ENCODE measurements around the gene C19orf25.

C19orf25 gene

GRCh38 chr19:1438035-1438932 is 40.7 kb downstream of the C19orf25 start, which contains the start of gene RPS15:
TSS of gene RPS15 (plus strand) at chr19:1438396. CDS start at chr19:1438426, 30 bp downstream.
- Mint-ChIP-seq H3K27ac (ENCODE audit: low read depth) (peak within 1 kb of the TSS; percentile 99), H3K9me3 (no peaks in the 10 kb centered on the region), H3K4me3 (peak within 1 kb of the TSS; percentile 98), H3K4me1 (peaks cover 17% of the 10 kb centered on the region), H3K27me3 (no peaks in the 10 kb centered on the region), H3K36me3 (ENCODE audit: insufficient read depth) (peaks cover 63% of the 10 kb centered on the region)
- peak; percentile 94 for DNase-seq (ENCODE audit: low spot score in 2 of 2)
- peak; percentile 76 for ATAC-seq (replicated peaks; ENCODE audit: extremely low read depth, poor library complexity, severe bottlenecking)

- Mint-ChIP-seq H3K27me3 (no peaks in the 10 kb centered on the region), H3K4me3 (no peak overlapping the region), H3K36me3 (ENCODE audit: insufficient read depth) (peaks cover 61% of the 10 kb centered on the region), H3K4me1 (peaks cover 17% of the 10 kb centered on the region), H3K27ac (ENCODE audit: low read depth) (peak overlapping the region; percentile 99), H3K9me3 (no peaks in the 10 kb centered on the region)
- DNase-seq (ENCODE audit: low spot score in 2 of 2) (no peak), ATAC-seq (replicated peaks; ENCODE audit: extremely low read depth, poor library complexity, severe bottlenecking) (no peak)
Measured at GRCh38 chr19:1437609-1438008, 41.4 kb downstream of the C19orf25 start.

DNA sequence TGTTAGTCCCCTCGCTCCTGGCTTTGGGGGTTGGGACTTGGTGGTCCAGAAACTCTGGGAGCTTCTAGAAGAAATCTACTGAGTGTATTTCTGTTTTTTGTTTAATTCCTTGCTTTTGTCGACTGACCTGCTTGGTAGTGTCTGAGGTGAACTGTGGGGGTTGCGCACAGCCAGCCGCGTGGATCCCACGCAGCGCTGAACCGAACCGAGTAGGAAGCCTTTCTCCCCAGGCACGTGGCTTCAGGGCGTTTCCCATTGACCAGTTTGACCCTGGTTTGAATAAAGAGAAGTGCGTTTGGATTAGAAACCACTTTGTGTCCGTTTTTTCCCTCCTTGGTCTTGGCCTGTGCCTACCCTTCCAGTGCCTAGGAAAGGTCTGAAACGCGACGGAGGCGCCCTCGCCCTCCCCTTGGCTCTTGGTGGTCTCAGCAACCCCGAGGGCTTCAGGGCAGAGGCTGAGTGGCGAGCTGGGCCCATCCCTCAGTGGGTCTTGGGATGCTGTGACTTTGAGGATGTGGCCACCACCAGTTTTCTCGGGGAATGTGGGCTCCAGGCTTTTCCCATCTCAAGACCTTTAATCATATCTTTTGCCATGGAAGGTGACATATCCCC is 43.5 kb downstream of the C19orf25 start:
- Mint-ChIP-seq H3K27ac (ENCODE audit: low read depth) (no peak overlapping the region), H3K36me3 (ENCODE audit: insufficient read depth) (peaks cover 55% of the 10 kb centered on the region), H3K9me3 (no peaks in the 10 kb centered on the region), H3K4me1 (peaks cover 12% of the 10 kb centered on the region), H3K4me3 (no peak overlapping the region), H3K27me3 (no peaks in the 10 kb centered on the region)
- no peak for DNase-seq (ENCODE audit: low spot score in 2 of 2)
- no peak for ATAC-seq (replicated peaks; ENCODE audit: extremely low read depth, poor library complexity, severe bottlenecking)

DNA sequence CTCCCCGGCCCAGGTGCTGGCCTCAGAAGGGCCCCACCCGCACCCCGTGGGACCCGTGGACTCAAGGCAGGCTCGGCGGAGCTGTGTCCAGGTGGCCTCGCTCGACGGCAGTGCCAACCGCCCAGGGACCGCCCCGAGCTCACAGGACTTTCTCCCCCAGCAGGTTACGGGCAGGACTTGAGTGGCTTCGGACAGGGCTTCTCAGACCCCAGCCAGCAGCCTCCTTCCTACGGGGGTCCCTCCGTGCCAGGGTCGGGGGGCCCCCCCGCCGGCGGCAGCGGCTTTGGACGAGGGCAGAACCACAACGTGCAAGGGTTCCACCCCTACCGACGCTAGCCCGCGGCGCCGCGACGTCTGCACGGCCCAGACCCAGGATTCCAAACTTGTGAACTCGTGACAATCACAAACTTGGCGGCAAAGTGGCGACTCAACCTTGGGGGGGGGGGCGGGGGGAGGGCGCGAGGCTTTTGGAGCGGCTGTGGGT is 44.4 kb downstream of the C19orf25 start:
- Mint-ChIP-seq H3K4me3 (no peak overlapping the region), H3K9me3 (no peaks in the 10 kb centered on the region), H3K27ac (ENCODE audit: low read depth) (no peak overlapping the region), H3K27me3 (no peaks in the 10 kb centered on the region), H3K36me3 (ENCODE audit: insufficient read depth) (peaks cover 54% of the 10 kb centered on the region), H3K4me1 (peaks cover 9% of the 10 kb centered on the region)
- ATAC-seq (replicated peaks; ENCODE audit: extremely low read depth, poor library complexity, severe bottlenecking) (no peak), DNase-seq (ENCODE audit: low spot score in 2 of 2) (no peak)

- H3K36me3 Mint-ChIP-seq (ENCODE audit: insufficient read depth) = peaks cover 49% of the 10 kb centered on the region
- no peak overlapping the region for H3K27ac Mint-ChIP-seq (ENCODE audit: low read depth)
- H3K9me3 Mint-ChIP-seq = no peaks in the 10 kb centered on the region
- H3K27me3 Mint-ChIP-seq = no peaks in the 10 kb centered on the region
- DNase-seq (ENCODE audit: low spot score in 2 of 2) (no peak), ATAC-seq (replicated peaks; ENCODE audit: extremely low read depth, poor library complexity, severe bottlenecking) (no peak)
- no peak overlapping the region for H3K4me3 Mint-ChIP-seq
- peaks cover 5% of the 10 kb centered on the region for H3K4me1 Mint-ChIP-seq
Measured at GRCh38 chr19:1434040-1434366, 45.0 kb downstream of the C19orf25 start.

DNA sequence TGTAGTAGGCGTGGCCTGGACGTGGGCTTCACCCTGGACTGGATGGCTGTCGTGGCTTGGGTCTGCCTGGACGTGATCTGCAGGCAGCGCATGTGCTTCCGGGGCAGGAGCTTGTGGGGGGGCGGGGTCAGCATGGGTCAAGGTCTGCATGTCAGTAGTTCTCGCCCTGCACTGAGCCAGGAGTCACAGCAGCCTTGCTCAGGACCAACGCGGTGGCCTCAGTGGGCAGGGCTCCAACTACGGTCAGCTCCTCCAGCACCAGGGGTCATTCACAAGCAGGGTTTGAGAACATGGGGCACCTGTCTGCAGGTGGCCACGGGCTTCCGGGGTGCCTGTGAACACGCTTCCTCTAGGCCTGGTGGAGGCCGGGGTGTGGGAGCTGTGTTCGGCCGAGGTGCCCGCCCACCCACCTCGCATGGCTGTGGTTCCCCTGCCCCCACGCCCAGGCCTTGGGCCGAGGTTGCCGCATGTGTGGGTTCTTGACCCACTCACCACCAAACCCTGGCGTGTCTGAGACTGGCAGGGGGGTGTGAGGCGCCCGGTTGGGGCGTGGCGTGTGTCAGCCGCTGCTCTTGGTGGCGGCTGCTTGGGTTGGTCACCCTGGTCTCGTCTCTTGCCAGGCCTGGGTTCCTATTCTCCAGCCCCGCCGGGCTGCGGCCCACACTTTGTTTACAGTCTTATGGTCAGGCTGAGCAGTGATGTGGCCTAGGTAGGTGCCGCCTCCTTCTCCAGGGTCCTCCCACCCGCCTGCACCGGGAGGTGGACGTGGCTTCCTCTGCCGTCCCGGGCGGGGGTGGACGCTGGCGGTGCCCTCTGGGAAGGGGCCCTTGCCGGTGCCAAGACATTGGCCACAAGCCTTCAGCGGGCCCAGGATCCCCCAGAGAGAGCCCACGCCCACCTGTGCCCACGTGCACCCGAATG is 45.6 kb downstream of the C19orf25 start:
- peaks cover 50% of the 10 kb centered on the region for H3K36me3 Mint-ChIP-seq (ENCODE audit: insufficient read depth)
- ATAC-seq (replicated peaks; ENCODE audit: extremely low read depth, poor library complexity, severe bottlenecking) = no peak
- peaks cover 4% of the 10 kb centered on the region for H3K4me1 Mint-ChIP-seq
- H3K9me3 Mint-ChIP-seq = no peaks in the 10 kb centered on the region
- H3K27ac Mint-ChIP-seq (ENCODE audit: low read depth) = no peak overlapping the region
- H3K27me3 Mint-ChIP-seq = no peaks in the 10 kb centered on the region
- no peak overlapping the region for H3K4me3 Mint-ChIP-seq
- no peak for DNase-seq (ENCODE audit: low spot score in 2 of 2)

DNA sequence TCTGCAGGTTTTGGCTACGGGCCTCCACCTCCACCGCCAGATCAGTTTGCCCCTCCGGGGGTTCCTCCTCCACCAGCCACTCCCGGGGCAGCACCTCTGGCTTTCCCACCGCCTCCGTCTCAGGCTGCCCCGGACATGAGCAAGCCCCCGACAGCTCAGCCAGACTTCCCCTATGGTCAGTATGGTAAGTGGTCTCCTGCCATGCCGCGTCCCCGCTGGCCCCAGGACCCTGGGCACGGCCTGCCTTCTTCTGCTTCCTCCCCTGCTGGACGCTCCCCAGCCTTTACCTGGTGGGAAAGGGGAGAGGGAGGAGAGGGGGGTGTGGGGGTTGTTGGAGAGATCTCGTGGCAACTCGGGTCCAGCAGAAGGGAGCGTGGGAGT is 46.5 kb downstream of the C19orf25 start:
- Mint-ChIP-seq H3K36me3 (ENCODE audit: insufficient read depth) (peaks cover 48% of the 10 kb centered on the region), H3K9me3 (no peaks in the 10 kb centered on the region), H3K27ac (ENCODE audit: low read depth) (no peak overlapping the region), H3K27me3 (no peaks in the 10 kb centered on the region), H3K4me3 (no peak overlapping the region), H3K4me1 (no peaks in the 10 kb centered on the region)
- ATAC-seq (replicated peaks; ENCODE audit: extremely low read depth, poor library complexity, severe bottlenecking) = no peak
- no peak for DNase-seq (ENCODE audit: low spot score in 2 of 2)

DNA sequence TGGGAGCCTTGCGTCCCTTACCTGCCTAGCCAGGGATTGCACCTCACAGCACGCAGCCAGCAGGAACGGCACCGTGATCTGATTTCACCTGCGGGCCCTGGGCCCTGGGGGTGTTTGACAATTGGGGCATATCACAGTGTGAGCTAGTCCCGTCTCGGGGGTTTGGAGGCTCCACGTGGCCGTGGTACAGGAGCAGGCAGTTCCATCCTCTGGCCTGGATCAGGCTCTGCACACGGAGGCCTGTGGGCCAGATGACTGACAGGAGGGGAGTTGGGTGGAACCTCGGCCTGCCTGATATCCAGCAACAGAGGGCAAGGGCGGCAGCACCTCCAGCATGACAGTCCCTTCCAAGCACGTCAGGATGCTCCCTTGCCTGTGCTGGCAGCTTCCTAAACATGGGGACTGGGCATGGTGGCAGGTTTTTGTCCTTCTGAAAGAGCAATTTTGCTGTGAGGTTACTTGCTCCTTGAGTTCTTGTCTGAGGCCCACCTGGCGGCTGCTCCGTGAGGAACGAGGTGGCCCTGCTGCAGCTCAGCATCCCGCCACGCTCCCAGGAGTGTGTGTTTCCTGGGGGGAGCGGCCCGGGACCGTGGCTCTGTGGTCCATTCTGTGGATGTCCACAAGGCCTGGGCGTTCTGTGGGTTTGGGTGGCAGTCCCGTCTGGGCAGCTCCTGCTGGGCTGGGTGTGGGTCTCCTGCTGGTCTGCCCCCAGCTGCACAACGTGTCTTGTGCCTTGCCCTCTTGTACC is 47.1 kb downstream of the C19orf25 start:
- Mint-ChIP-seq H3K36me3 (ENCODE audit: insufficient read depth) (peaks cover 49% of the 10 kb centered on the region), H3K27me3 (no peaks in the 10 kb centered on the region), H3K27ac (ENCODE audit: low read depth) (no peak overlapping the region), H3K4me1 (no peaks in the 10 kb centered on the region), H3K9me3 (no peaks in the 10 kb centered on the region), H3K4me3 (no peak overlapping the region)
- DNase-seq (ENCODE audit: low spot score in 2 of 2) = no peak
- no peak for ATAC-seq (replicated peaks; ENCODE audit: extremely low read depth, poor library complexity, severe bottlenecking)

DNA sequence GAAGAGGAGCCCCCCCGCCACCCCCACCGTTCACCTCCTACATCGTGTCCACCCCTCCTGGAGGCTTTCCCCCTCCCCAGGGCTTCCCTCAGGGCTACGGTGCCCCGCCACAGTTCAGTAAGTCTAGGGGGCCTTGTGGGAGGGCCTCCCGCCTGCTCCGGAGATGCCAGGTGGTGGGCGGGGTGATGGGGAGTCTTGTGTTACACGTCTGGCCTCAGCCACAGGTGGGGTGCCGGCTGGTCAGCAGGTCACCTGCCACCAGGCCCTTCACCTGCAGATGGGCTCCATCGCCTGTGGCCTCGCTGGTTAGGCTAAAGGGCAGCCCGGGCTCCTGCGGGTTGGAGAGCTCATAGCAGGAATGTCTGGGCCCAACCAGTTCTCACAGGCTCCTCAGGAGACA is 48.8 kb downstream of the C19orf25 start:
- Mint-ChIP-seq H3K4me1 (no peaks in the 10 kb centered on the region), H3K36me3 (ENCODE audit: insufficient read depth) (peaks cover 44% of the 10 kb centered on the region), H3K4me3 (no peak overlapping the region), H3K9me3 (no peaks in the 10 kb centered on the region), H3K27me3 (no peaks in the 10 kb centered on the region), H3K27ac (ENCODE audit: low read depth) (no peak overlapping the region)
- no peak for ATAC-seq (replicated peaks; ENCODE audit: extremely low read depth, poor library complexity, severe bottlenecking)
- DNase-seq (ENCODE audit: low spot score in 2 of 2) = no peak

GRCh38 chr19:1429750-1430149 is 49.3 kb downstream of the C19orf25 start:
- Mint-ChIP-seq H3K27ac (ENCODE audit: low read depth) (no peak overlapping the region), H3K4me3 (no peak overlapping the region), H3K36me3 (ENCODE audit: insufficient read depth) (peaks cover 45% of the 10 kb centered on the region), H3K27me3 (no peaks in the 10 kb centered on the region), H3K9me3 (no peaks in the 10 kb centered on the region), H3K4me1 (no peaks in the 10 kb centered on the region)
- DNase-seq (ENCODE audit: low spot score in 2 of 2) (no peak), ATAC-seq (replicated peaks; ENCODE audit: extremely low read depth, poor library complexity, severe bottlenecking) (no peak)

DNA sequence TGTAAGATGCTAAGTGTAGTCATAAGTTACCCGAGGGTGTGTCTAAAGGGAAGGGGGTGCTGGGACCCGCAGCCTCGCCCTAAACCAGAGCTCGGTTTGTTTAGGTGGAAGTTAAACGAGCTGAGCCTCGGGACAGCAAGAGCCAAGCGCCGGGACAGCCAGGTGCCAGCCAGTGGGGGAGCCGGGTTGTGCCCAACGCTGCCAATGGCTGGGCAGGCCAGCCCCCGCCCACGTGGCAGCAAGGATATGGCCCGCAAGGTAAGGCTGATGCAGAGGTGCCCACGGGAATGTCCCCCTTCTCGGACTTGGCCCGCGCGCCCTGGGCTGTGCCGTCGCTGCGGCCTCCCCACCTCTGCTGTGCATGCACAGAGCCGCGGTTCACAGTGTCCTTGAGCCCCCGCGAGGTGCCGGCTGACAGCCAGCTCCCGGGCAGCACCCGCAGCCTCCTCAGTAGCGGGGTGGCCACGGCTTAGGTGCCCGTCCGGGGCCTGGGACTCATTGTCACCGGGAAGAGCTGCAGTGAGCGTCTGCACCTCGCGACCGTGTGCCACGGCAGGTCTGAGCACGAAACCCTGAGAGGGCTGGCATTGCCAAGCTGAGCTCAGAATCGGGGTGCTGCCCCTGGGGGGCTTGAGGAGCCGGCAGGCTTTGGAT is 50.1 kb downstream of the C19orf25 start:
- H3K4me1 Mint-ChIP-seq = no peaks in the 10 kb centered on the region
- H3K4me3 Mint-ChIP-seq = no peak overlapping the region
- no peaks in the 10 kb centered on the region for H3K27me3 Mint-ChIP-seq
- H3K36me3 Mint-ChIP-seq (ENCODE audit: insufficient read depth) = peaks cover 50% of the 10 kb centered on the region
- no peak overlapping the region for H3K27ac Mint-ChIP-seq (ENCODE audit: low read depth)
- ATAC-seq (replicated peaks; ENCODE audit: extremely low read depth, poor library complexity, severe bottlenecking) (no peak), DNase-seq (ENCODE audit: low spot score in 2 of 2) (no peak)
- H3K9me3 Mint-ChIP-seq = no peaks in the 10 kb centered on the region
